Stimulated activated CD8-positive, alpha-beta memory T cell treated with anti-CD3 and anti-CD28 coated beads, Interleukin-12 subunit alpha, Interleukin-12 subunit beta, amount 100 ng/mL, for 1 hour (primary cell): ENCODE data around the gene IFT122.
"Not testable (repeated sequence)": the region's sequence is repeated elsewhere in the genome, so short reads cannot be mapped to it uniquely, and the experiment has no call there.

ENCODE experiments used
- DNase-seq: peaks from one replicate; pipeline ENCODE4 v3.0.0-alpha.2; 2020; ENCODE audit warnings: low read depth

The IFT122 gene

GRCh38 chr3:129439817-129440617, at the start of gene IFT122, which contains the start of gene MBD4:
Gene IFT122, plus strand, starts transcription at chr3:129440224. Its CDS starts 107 bp downstream, at chr3:129440331.
Gene MBD4, minus strand, starts transcription at chr3:129439948. Its CDS starts 115 bp downstream, at chr3:129439833.
- peak; percentile 98 for DNase-seq

- not testable (repeated sequence) for DNase-seq
Measured at GRCh38 chr3:129391583-129391982, 48.4 kb upstream of the IFT122 start.

- DNase-seq = not testable (repeated sequence)
Measured at GRCh38 chr3:129392106-129392887, 47.7 kb upstream of the IFT122 start.

- DNase-seq = no peak
Measured at GRCh38 chr3:129393271-129393670, 46.8 kb upstream of the IFT122 start.

GRCh38 chr3:129393760-129394564, 46.1 kb upstream of the IFT122 start:
- DNase-seq = not testable (repeated sequence)

GRCh38 chr3:129398803-129399144, 41.2 kb upstream of the IFT122 start:
- DNase-seq = no peak

- peak; percentile 62 for DNase-seq
Measured at GRCh38 chr3:129399145-129399894, 40.7 kb upstream of the IFT122 start.

GRCh38 chr3:129399895-129400357, 40.1 kb upstream of the IFT122 start:
- DNase-seq = no peak

GRCh38 chr3:129402210-129402609, 37.8 kb upstream of the IFT122 start:
- no peak for DNase-seq

- no peak for DNase-seq
Measured at GRCh38 chr3:129402616-129403015, 37.4 kb upstream of the IFT122 start.

- no peak for DNase-seq
Measured at GRCh38 chr3:129403450-129403849, 36.6 kb upstream of the IFT122 start.

GRCh38 chr3:129404130-129404529, 35.9 kb upstream of the IFT122 start:
- DNase-seq = no peak

GRCh38 chr3:129404610-129405009, 35.4 kb upstream of the IFT122 start:
- no peak for DNase-seq

GRCh38 chr3:129409541-129409940, 30.5 kb upstream of the IFT122 start:
- DNase-seq = no peak

- DNase-seq = no peak
Measured at GRCh38 chr3:129410971-129411370, 29.1 kb upstream of the IFT122 start.

GRCh38 chr3:129412542-129413198, 27.4 kb upstream of the IFT122 start:
- no peak for DNase-seq

GRCh38 chr3:129413238-129413637, 26.8 kb upstream of the IFT122 start:
- not testable (repeated sequence) for DNase-seq

GRCh38 chr3:129413687-129414506, 26.1 kb upstream of the IFT122 start:
- no peak for DNase-seq

- DNase-seq = no peak
Measured at GRCh38 chr3:129415378-129415777, 24.6 kb upstream of the IFT122 start.

GRCh38 chr3:129415830-129416229, 24.2 kb upstream of the IFT122 start:
- DNase-seq = no peak
